Upper lobe of left lung (tissue), 4 donors: ENCODE results near the gene APH1B.

Experiments
- EP300 ChIP-seq, 4 donors: sonication (generic); formaldehyde crosslinking; IDR thresholded peaks; one replicate each; pipeline ENCODE4 v1.5.1; 2017; ENCODE audit warnings: antibody characterized with exemption in 4 of 4, control low read depth in 2 of 4
- POLR2AphosphoS5 ChIP-seq, 2 donors: sonication (generic); formaldehyde crosslinking; IDR thresholded peaks; one replicate each; pipeline ENCODE4 v1.5.1; 2017; ENCODE audit warnings: antibody characterized with exemption in 2 of 2
- TF ChIP-seq, protein P1 (sequence below), 6 experiments: fragments of 450-650 bp in 4 of 6; fragments of 200-600 bp in 2 of 6; sonication (generic) in 2 of 6; IDR thresholded peaks; one replicate each; pipeline ENCODE4 v1.5.1; 2016 to 2019; ENCODE audit warnings: antibody characterized with exemption in 6 of 6

DNA sequence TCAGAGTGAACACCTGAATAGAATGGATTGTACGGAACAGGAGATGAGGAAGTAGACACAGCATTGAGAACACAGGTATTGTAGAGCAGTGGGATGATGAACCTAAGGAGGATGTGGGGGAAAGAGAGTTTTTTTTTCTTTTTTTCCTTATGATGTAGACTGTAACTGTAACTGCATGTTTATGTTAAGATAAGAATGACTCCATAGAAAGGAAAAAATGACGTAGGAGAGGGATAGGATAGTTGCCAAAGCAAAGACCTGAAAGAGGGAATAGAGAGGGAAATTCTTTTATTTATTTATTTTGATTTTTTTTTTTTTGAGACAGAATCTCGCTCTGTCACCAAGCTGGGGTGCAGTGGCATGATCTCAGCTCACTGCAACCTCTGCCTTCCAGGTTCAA lies 33.2 kb downstream of the APH1B start:
- no peak for TF ChIP-seq EP300 (IDR thresholded peaks at IDR 0.05)
- TF ChIP-seq, protein P1, sequence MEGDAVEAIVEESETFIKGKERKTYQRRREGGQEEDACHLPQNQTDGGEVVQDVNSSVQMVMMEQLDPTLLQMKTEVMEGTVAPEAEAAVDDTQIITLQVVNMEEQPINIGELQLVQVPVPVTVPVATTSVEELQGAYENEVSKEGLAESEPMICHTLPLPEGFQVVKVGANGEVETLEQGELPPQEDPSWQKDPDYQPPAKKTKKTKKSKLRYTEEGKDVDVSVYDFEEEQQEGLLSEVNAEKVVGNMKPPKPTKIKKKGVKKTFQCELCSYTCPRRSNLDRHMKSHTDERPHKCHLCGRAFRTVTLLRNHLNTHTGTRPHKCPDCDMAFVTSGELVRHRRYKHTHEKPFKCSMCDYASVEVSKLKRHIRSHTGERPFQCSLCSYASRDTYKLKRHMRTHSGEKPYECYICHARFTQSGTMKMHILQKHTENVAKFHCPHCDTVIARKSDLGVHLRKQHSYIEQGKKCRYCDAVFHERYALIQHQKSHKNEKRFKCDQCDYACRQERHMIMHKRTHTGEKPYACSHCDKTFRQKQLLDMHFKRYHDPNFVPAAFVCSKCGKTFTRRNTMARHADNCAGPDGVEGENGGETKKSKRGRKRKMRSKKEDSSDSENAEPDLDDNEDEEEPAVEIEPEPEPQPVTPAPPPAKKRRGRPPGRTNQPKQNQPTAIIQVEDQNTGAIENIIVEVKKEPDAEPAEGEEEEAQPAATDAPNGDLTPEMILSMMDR (IDR thresholded peaks at IDR 0.05), result no peak
- TF ChIP-seq POLR2AphosphoS5 (IDR thresholded peaks at IDR 0.05), result no peak
